ENCODE measurements around the gene NXNL2.

Gene NXNL2

DNA sequence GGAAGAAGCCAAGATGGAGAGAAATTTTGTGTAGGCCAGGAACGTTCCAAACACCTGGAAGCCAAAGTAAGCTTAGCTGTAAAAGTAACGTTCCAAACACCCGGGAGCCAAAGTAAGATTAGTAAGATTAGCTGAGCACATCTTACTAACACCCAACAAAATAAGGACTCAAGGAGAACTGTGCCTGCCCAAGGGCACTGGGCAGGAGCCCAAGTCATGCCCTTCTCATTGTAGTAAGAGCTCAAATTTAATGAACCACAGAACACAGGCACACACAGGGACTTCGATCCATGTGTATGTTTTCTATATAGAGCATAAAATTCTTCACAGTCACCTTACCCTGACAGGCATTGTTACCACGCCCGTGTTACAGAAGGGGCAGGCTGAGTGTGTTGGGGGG is 36.1 kb upstream of the NXNL2 start:
- TF ChIP-seq FOXP2 (optimal IDR thresholded peaks at IDR 0.05; ENCODE audit: borderline replicate concordance, extremely low read depth, extremely low read length, insufficient read depth) (no peak), POLR2AphosphoS5 (IDR thresholded peaks at IDR 0.05; ENCODE audit: low read depth, low read length) (no peak), SIN3A (IDR thresholded peaks at IDR 0.05; ENCODE audit: borderline replicate concordance, insufficient read depth, low read length) (no peak), TAF1 (IDR thresholded peaks at IDR 0.05; ENCODE audit: borderline replicate concordance, insufficient read depth, low read length) (no peak)
- TF ChIP-seq, protein P1, sequence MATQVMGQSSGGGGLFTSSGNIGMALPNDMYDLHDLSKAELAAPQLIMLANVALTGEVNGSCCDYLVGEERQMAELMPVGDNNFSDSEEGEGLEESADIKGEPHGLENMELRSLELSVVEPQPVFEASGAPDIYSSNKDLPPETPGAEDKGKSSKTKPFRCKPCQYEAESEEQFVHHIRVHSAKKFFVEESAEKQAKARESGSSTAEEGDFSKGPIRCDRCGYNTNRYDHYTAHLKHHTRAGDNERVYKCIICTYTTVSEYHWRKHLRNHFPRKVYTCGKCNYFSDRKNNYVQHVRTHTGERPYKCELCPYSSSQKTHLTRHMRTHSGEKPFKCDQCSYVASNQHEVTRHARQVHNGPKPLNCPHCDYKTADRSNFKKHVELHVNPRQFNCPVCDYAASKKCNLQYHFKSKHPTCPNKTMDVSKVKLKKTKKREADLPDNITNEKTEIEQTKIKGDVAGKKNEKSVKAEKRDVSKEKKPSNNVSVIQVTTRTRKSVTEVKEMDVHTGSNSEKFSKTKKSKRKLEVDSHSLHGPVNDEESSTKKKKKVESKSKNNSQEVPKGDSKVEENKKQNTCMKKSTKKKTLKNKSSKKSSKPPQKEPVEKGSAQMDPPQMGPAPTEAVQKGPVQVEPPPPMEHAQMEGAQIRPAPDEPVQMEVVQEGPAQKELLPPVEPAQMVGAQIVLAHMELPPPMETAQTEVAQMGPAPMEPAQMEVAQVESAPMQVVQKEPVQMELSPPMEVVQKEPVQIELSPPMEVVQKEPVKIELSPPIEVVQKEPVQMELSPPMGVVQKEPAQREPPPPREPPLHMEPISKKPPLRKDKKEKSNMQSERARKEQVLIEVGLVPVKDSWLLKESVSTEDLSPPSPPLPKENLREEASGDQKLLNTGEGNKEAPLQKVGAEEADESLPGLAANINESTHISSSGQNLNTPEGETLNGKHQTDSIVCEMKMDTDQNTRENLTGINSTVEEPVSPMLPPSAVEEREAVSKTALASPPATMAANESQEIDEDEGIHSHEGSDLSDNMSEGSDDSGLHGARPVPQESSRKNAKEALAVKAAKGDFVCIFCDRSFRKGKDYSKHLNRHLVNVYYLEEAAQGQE (IDR thresholded peaks at IDR 0.05; ENCODE audit: insufficient read depth in 1 of 2, low read depth in 2 of 2, low read length in 2 of 2), result no peak

DNA sequence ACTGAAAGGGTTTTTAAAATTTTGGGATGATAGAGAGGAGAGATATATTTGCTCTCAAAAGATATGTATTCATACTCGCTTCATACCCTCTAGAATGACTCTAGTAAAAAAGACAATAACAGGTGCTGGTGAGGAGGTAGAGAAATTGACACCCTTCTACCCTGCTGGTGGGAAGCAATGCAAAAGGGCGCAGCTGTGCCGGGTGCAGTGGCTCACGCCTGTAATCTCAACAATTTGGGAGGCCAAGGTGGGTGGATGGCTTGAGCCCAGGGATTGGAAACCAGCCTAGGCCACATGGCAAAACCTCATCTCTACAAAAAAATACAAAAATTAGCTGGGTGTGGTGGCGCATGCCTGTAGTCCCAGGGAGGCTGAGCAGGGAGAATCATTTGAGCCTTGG is 33.9 kb upstream of the NXNL2 start:
- no peak for TF ChIP-seq SIN3A (IDR thresholded peaks at IDR 0.05; ENCODE audit: borderline replicate concordance, insufficient read depth, low read length)
- no peak for TF ChIP-seq FOXP2 (optimal IDR thresholded peaks at IDR 0.05; ENCODE audit: borderline replicate concordance, extremely low read depth, extremely low read length, insufficient read depth)
- TF ChIP-seq, protein P1 (IDR thresholded peaks at IDR 0.05; ENCODE audit: insufficient read depth in 1 of 2, low read depth in 2 of 2, low read length in 2 of 2), result no peak
- no peak for TF ChIP-seq POLR2AphosphoS5 (IDR thresholded peaks at IDR 0.05; ENCODE audit: low read depth, low read length)
- no peak for TF ChIP-seq TAF1 (IDR thresholded peaks at IDR 0.05; ENCODE audit: borderline replicate concordance, insufficient read depth, low read length)

DNA sequence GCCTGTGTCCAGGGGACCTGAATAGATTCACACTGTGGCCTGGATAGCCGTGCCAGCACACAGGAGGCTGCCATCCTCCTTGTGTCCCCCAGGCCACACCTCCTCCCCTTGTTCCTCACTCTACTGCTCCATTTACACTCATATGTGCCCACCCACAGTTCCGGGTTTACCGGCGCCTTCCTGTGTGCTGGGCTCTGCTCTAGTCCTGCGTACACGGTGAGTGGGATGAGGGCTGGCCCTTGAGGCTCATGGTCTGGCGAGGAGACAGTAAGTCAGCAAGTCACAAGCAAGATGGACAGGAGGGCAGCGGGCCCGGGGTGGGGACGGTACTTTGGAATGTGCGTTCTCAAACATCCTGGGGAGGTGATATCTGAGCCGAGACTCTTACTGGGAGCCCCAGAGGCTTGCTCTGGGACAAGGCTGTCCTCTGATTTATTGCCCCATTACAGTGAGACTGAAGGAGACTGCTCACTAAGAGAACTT is 32.4 kb upstream of the NXNL2 start:
- TF ChIP-seq POLR2AphosphoS5 (IDR thresholded peaks at IDR 0.05; ENCODE audit: low read depth, low read length), result no peak
- no peak for TF ChIP-seq FOXP2 (optimal IDR thresholded peaks at IDR 0.05; ENCODE audit: borderline replicate concordance, extremely low read depth, extremely low read length, insufficient read depth)
- TF ChIP-seq, protein P1 (IDR thresholded peaks at IDR 0.05; ENCODE audit: insufficient read depth in 1 of 2, low read depth in 2 of 2, low read length in 2 of 2), result no peak
- no peak for TF ChIP-seq TAF1 (IDR thresholded peaks at IDR 0.05; ENCODE audit: borderline replicate concordance, insufficient read depth, low read length)
- no peak for TF ChIP-seq SIN3A (IDR thresholded peaks at IDR 0.05; ENCODE audit: borderline replicate concordance, insufficient read depth, low read length)

DNA sequence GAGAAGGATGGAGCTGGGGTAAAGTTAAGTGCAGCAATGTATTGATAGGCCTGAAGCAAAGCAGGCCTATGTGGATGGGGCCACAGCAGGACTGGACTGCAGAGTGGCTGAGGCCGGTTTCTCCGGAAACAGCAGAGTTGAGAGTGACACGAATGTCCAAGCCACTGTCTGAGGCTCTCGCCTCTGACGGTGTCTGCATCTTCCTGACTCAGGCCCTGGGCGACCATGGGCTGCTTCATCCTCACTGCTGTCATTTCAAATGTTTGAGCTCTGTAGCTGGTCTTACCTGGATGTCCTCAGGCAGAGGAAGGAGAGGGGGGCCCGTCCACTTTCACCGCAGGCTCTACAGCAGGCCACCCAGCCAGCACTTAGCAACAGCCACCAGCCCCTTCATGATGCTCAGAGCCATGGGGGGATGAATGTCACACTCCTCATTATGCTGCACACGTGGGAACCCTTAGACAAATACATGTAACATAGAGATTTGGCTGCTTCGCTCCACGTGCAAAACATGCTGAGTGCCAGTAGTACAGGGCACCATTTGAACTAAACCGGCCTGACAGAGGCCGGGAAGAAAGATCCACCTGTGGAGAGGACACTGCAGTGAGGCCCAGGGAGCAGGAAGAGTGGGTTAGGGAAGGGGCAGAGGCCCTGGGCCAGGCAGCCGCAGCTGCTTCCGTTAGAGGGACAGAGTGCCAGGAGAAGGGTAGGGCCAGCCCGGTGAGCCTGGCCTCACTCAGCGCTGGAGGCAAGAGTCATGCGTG is 31.7 kb upstream of the NXNL2 start:
- TF ChIP-seq FOXP2 (optimal IDR thresholded peaks at IDR 0.05; ENCODE audit: borderline replicate concordance, extremely low read depth, extremely low read length, insufficient read depth) (no peak), TAF1 (IDR thresholded peaks at IDR 0.05; ENCODE audit: borderline replicate concordance, insufficient read depth, low read length) (no peak), POLR2AphosphoS5 (IDR thresholded peaks at IDR 0.05; ENCODE audit: low read depth, low read length) (no peak), SIN3A (IDR thresholded peaks at IDR 0.05; ENCODE audit: borderline replicate concordance, insufficient read depth, low read length) (no peak)
- TF ChIP-seq, protein P1 (IDR thresholded peaks at IDR 0.05; ENCODE audit: insufficient read depth in 1 of 2, low read depth in 2 of 2, low read length in 2 of 2), result no peak

All from PFSK-1 (cell line).